SK-MEL-5 (cell line): Measurements from ENCODE around the gene ZNF462. TPM values are rescaled to one million over a fixed set of nuclear protein-coding genes. Genes with fewer than 3 reads are reported as not detected.
A peak's percentile ranks its signal among the peaks of the same experiment; 100 is the strongest.
"Not testable (repeated sequence)": the region's sequence is repeated elsewhere in the genome, so short reads cannot be mapped to it uniquely, and the experiment has no call there.

Source experiments
- DNase-seq: peaks from one replicate; pipeline ENCODE4 v3.0.0-alpha.2; 2016; ENCODE audit warnings: low read depth, low spot score
- in situ Hi-C: cut with HindIII; loops from 2 replicates; pipeline ENCODE4 v1.10.0; 2016; ENCODE audit warnings: low sequenced_read_pairs, high pct_unique_total_duplicates, low pct_unique_long_range_greater_than_20kb
- total RNA-seq: library from RNA; depleted of rRNA; stranded (reverse); fragments of >200 nt; shearing (Covaris generic); gene quantifications from 2 replicates; pipeline ENCODE4 v1.2.3, GENCODE V29; 2014

ZNF462 gene
- total RNA-seq, 1 experiment from 2014 or later, result 7.3 TPM

GRCh38 chr9:106878934-106879333 lies 16.0 kb downstream of the ZNF462 start:
- DNase-seq, result peak; percentile 39
- in situ Hi-C loops, result no loop called here

- DNase-seq, result no peak
- in situ Hi-C loops, result no loop called here
Observed at GRCh38 chr9:106879439-106879882, 16.5 kb downstream of the ZNF462 start.

GRCh38 chr9:106880081-106880480 lies 17.1 kb downstream of the ZNF462 start:
- in situ Hi-C loops, result no loop called here
- DNase-seq, result no peak

- no peak for DNase-seq
- in situ Hi-C loops, result no loop called here
Observed at GRCh38 chr9:106880863-106881262, 17.9 kb downstream of the ZNF462 start.

GRCh38 chr9:106883030-106883429 lies 20.1 kb downstream of the ZNF462 start:
- in situ Hi-C loops, result no loop called here
- no peak for DNase-seq

GRCh38 chr9:106883626-106884190 lies 20.7 kb downstream of the ZNF462 start:
- in situ Hi-C loops, result no loop called here
- no peak for DNase-seq

GRCh38 chr9:106885451-106885850 lies 22.5 kb downstream of the ZNF462 start:
- in situ Hi-C loops, result no loop called here
- no peak for DNase-seq

- DNase-seq, result no peak
- in situ Hi-C loops, result no loop called here
Observed at GRCh38 chr9:106886111-106887046, 23.4 kb downstream of the ZNF462 start.

GRCh38 chr9:106887066-106887465 lies 24.1 kb downstream of the ZNF462 start:
- no peak for DNase-seq
- in situ Hi-C loops, result no loop called here

- in situ Hi-C loops, result no loop called here
- no peak for DNase-seq
Observed at GRCh38 chr9:106889061-106889590, 26.2 kb downstream of the ZNF462 start.

- DNase-seq, result peak; percentile 15
Observed at GRCh38 chr9:106890608-106891007, 27.6 kb downstream of the ZNF462 start.

GRCh38 chr9:106891286-106891685 lies 28.3 kb downstream of the ZNF462 start:
- in situ Hi-C loops, result no loop called here
- no peak for DNase-seq

More at GRCh38 chr9:106890608-106891007, 27.6 kb downstream of the ZNF462 start:
- in situ Hi-C loops, result no loop called here

- in situ Hi-C loops, result no loop called here
Observed at GRCh38 chr9:106892632-106893031, 29.7 kb downstream of the ZNF462 start.

GRCh38 chr9:106893088-106893487 lies 30.1 kb downstream of the ZNF462 start:
- DNase-seq, result peak; percentile 61
- in situ Hi-C loops, result no loop called here

More at GRCh38 chr9:106892632-106893031, 29.7 kb downstream of the ZNF462 start:
- peak; percentile 85 for DNase-seq

- in situ Hi-C loops, result no loop called here
- DNase-seq, result no peak
Observed at GRCh38 chr9:106896695-106897094, 33.7 kb downstream of the ZNF462 start.

GRCh38 chr9:106897236-106897635 lies 34.3 kb downstream of the ZNF462 start:
- peak; percentile 26 for DNase-seq

GRCh38 chr9:106897751-106898150 lies 34.8 kb downstream of the ZNF462 start:
- DNase-seq, result peak; percentile 59
- in situ Hi-C loops, result no loop called here

More at GRCh38 chr9:106897236-106897635, 34.3 kb downstream of the ZNF462 start:
- in situ Hi-C loops, result no loop called here

GRCh38 chr9:106900523-106900922 lies 37.6 kb downstream of the ZNF462 start:
- in situ Hi-C loops, DNase-seq: not testable (repeated sequence)
